ENCODE measurements around the gene CYP11A1. TPM values are rescaled to one million over a fixed set of nuclear protein-coding genes. Genes with fewer than 3 reads are reported as not detected.

Gene CYP11A1
- total and polyA plus RNA-seq, 10 of the 15 experiments (the other 5 are each of a cell fraction or from before 2014, with no cell fraction given), result 0.11 to 1.2 (median 0.23) TPM; not detected in 5

DNA sequence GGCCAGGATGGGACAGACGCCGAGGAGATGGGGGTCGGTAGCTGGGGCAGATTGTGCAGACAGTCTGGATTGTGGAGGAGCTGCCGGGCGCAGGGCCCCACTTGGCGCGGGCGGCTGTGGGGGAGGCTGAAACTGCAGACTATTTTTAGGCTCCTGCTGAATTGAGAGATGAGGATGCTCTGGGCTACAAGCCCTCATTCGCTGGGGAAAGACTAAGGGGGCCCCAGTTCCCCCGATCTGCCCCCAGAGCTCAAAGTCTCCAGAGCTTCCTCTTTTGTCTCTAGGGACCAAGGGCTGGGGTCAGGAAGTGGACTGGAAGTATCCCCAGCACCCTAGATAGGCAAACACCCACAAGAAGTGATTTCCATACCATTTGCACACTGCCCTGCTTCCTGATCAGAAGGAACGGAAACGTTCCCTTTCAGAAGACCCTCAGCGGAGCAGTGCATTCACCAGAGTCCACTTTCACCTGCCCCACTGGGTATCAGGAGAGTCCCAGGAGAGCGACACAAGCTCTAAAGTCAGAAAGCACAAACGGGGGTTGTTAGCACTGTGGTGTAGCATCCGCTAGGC lies 36.6 kb upstream of the CYP11A1 start:
- WGBS (ENCODE audit: insufficient coverage, insufficient replicate concordance, low lambda C conversion rate, missing lambda C conversion rate), result 1% methylated on average over 16 of the region's 16 CpGs
- RAD21 ChIA-PET (ENCODE audit: unreplicated experiment), result interaction anchor here (1.0 to 20.3 kb wide), 10 partner anchors 10 to 386 kb away, joined by 3 to 496 read pairs (median 11); partner anchors contain the start of gene SEMA7A
- TF ChIP-seq E2F8 (IDR thresholded peaks at IDR 0.05; ENCODE audit: low read depth, partially characterized antibody) (no peak), CHD2 (IDR thresholded peaks at IDR 0.05; ENCODE audit: borderline replicate concordance, low read depth, low read length) (no peak; the same call in 1 of the 2 replicates), BRCA1 (IDR thresholded peaks at IDR 0.05; ENCODE audit: low read depth, low read length) (no peak), LARP7 (IDR thresholded peaks at IDR 0.05) (no peak), ZNF217 (IDR thresholded peaks at IDR 0.05) (no peak), CHD4 (IDR thresholded peaks at IDR 0.05) (no peak), CREM (IDR thresholded peaks at IDR 0.05; ENCODE audit: low read depth) (peak; percentile 51; the same call in 1 of the 2 replicates), SIX5 (IDR thresholded peaks at IDR 0.05; ENCODE audit: low read depth, low read length, severe bottlenecking) (no peak), ZSCAN29 (IDR thresholded peaks at IDR 0.05) (no peak), PAX8 (IDR thresholded peaks at IDR 0.05) (no peak), BCL11A (IDR thresholded peaks at IDR 0.05; ENCODE audit: low read depth, low read length) (peak; percentile 69; the same call in 1 of the 2 replicates), NKRF (conservative IDR thresholded peaks at IDR 0.05) (0 out of 2 replicates have a peak, but pooled peaks have one; percentile 15), ETV6 (conservative IDR thresholded peaks at IDR 0.05 in 1 of 2, IDR thresholded peaks at IDR 0.05 in 1 of 2; ENCODE audit: borderline replicate concordance in 1 of 2, low read depth in 1 of 2) (peak in 1 of 2 experiments; percentile 98; a peak in 2 of 4 replicates), PML (IDR thresholded peaks at IDR 0.05; ENCODE audit: low read length) (no peak)
- TF ChIP-seq, protein P1, sequence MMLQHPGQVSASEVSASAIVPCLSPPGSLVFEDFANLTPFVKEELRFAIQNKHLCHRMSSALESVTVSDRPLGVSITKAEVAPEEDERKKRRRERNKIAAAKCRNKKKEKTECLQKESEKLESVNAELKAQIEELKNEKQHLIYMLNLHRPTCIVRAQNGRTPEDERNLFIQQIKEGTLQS (IDR thresholded peaks at IDR 0.05; ENCODE audit: borderline replicate concordance, extremely low read depth, low read depth, low read length), result no peak
- TF ChIP-seq, protein P2, sequence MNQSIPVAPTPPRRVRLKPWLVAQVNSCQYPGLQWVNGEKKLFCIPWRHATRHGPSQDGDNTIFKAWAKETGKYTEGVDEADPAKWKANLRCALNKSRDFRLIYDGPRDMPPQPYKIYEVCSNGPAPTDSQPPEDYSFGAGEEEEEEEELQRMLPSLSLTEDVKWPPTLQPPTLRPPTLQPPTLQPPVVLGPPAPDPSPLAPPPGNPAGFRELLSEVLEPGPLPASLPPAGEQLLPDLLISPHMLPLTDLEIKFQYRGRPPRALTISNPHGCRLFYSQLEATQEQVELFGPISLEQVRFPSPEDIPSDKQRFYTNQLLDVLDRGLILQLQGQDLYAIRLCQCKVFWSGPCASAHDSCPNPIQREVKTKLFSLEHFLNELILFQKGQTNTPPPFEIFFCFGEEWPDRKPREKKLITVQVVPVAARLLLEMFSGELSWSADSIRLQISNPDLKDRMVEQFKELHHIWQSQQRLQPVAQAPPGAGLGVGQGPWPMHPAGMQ (IDR thresholded peaks at IDR 0.05; ENCODE audit: borderline replicate concordance), result no peak

More for the DNA sequence above, 36.6 kb upstream of the CYP11A1 start:
- DNase-seq (ENCODE audit: low read depth, low spot score) (peak; percentile 95), FAIRE-seq (peak; percentile 68), ATAC-seq (peak; percentile 45)
- Histone ChIP-seq H3K4me2 (ENCODE audit: control insufficient read depth, insufficient read depth) (peak overlapping the region; percentile 100), H3K79me2 (ENCODE audit: control insufficient read depth, insufficient read depth, low read length) (peaks cover 29% of the 10 kb centered on the region), H3K36me3 (ENCODE audit: control insufficient read depth in 2 of 2, insufficient read depth in 2 of 2, low read length in 1 of 2) (no peaks in the 10 kb centered on the region; a peak in 1 of 4 replicates), H3K4me3 (peak overlapping the region; percentile 64; the same call in 1 of the 2 replicates), H3K27me3 (replicated peaks in 1 of 2; ENCODE audit: control insufficient read depth in 2 of 2, insufficient read depth in 2 of 2, low read length in 1 of 2) (no peaks in the 10 kb centered on the region), H4K20me1 (ENCODE audit: control insufficient read depth, insufficient read depth) (no peaks in the 10 kb centered on the region), H3K4me1 (ENCODE audit: control insufficient read depth, insufficient read depth, low read length) (peaks cover 66% of the 10 kb centered on the region), H3K9me3 (replicated peaks; ENCODE audit: control insufficient read depth, insufficient read depth, low read length) (no peaks in the 10 kb centered on the region), H3K9ac (ENCODE audit: control insufficient read depth, insufficient read depth, low read length) (peak overlapping the region; percentile 85), H2AFZ (ENCODE audit: control insufficient read depth, low read depth, low read length) (no peak overlapping the region), H3K27ac (ENCODE audit: control insufficient read depth, insufficient read depth) (peak overlapping the region; percentile 100)
- ChIA-PET POLR2A (interaction anchor here (0.7 to 15.4 kb wide), 9 partner anchors 9 to 384 kb away, joined by 3 to 325 read pairs (median 8); partner anchors contain the start of genes SEMA7A and UBL7), CTCF (interaction anchor here (0.7 to 15.7 kb wide), 13 partner anchors 10 to 384 kb away, joined by 3 to 226 read pairs (median 5); partner anchors contain the start of gene SEMA7A), SMC1A (ENCODE audit: uncharacterized antibody, unreplicated experiment) (interaction anchor here (1.0 to 12.5 kb wide), 10 partner anchors 9 to 384 kb away, joined by 3 to 336 read pairs (median 10); partner anchors contain the start of gene SEMA7A)
- intact Hi-C loops (cut with micrococcal nuclease; ENCODE audit: unreplicated experiment), result loop anchor here (1.0 to 2.0 kb wide), 5 partner anchors 8 to 56 kb away; partner anchors contain the start of gene SEMA7A
- in situ Hi-C loops (cut with MboI), result no loop called here
- BruUV-seq (replicated peaks), result no TSS peak
